PC-3 (cell line): Measurements from ENCODE around the gene GNAS.

Source experiments
- CTCF ChIP-seq: fragments of 300-600 bp; sonication (generic); conservative IDR thresholded peaks from 2 replicates; pipeline ENCODE4 v1.5.1; 2017; ENCODE audit warnings: antibody characterized with exemption, low read depth, mild to moderate bottlenecking, low read length
- EZH2 ChIP-seq: fragments of 300-600 bp; sonication (generic); IDR thresholded peaks from one replicate; pipeline ENCODE4 v1.6.1; 2017; ENCODE audit warnings: antibody characterized with exemption, mild to moderate bottlenecking, low read length; ENCODE audit not compliant: unreplicated experiment
- EZH2phosphoT487 ChIP-seq: fragments of 300-600 bp; sonication (generic); IDR thresholded peaks from 2 replicates; pipeline ENCODE4 v1.6.1; 2018; ENCODE audit warnings: mild to moderate bottlenecking, antibody characterized with exemption, low read length, borderline replicate concordance

DNA sequence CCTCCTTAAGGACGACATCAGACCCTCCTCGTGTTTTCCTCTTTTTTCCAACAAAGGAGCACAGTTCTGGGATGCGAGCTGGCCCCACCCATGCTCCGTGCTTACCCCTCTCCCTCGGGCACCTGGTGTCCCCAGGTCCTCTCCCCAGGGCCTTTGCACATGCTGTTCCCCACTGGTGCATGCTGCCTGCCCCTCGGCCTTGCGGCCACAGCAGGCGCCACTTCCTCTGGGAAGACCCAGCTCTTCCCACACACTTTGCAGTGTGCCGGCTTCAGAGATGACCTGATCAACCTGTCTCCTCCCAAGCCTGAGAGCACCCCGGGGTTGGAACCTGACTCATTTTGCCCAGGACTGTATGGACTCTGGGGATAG, 41.7 kb upstream of the GNAS start:
- TF ChIP-seq CTCF, result no peak
- no peak for TF ChIP-seq EZH2phosphoT487
- TF ChIP-seq EZH2, result no peak
